Measurements from ENCODE around the gene PJA1.

Gene PJA1

DNA sequence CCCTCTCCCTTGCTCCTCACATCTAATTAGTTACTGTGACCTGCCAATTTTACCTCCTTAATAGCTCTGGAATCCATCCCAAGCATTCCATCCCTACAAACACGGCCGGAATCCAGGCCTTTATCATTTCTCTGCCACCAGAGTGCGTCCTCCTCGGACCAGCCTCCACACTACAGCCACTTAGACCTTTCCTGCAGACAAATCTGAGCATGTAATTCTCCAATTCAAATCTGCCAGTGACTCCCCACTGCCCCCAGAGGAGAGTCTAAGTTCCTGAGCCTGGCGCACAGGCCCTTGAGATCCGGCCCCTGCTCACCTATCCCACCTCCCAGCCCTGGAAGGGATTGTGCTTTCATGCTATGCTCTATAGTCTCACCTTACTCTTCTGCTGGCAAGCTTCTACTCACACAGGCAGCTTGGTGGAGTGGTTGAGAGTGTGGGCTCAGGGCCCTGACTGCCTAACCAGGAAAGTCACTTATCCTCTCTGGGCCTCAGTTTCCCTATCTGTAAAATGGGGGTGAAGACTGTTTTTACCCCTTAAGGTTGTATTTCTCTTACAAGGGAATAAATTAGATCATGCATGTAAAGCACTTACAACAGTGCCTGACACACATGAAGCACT lies 31.2 kb downstream of the PJA1 start:
- Histone ChIP-seq H4K8ac (ENCODE audit: low read length) (peak overlapping the region; percentile 23), H3K4me1 (ENCODE audit: control insufficient read depth, insufficient read depth, low read depth, low read length) (peaks cover 12% of the 10 kb centered on the region), H3K18ac (ENCODE audit: low read depth in 1 of 2, low read length in 2 of 2) (peak overlapping the region in 1 of 2 experiments; percentile 66), H2BK120ac (ENCODE audit: low read depth, low read length) (no peak overlapping the region), H2AFZ (ENCODE audit: low read depth, low read length) (no peak overlapping the region), H3K9ac (ENCODE audit: low read length) (no peak overlapping the region), H2AK5ac (ENCODE audit: low read length, severe bottlenecking) (no peak overlapping the region), H3K27me3 (ENCODE audit: control insufficient read depth in 1 of 2, insufficient read depth in 1 of 2, low read length in 2 of 2) (peaks cover 0 to 74% of the 10 kb centered on the region in 2 experiments), H3K4me3 (ENCODE audit: insufficient read depth in 1 of 2, low read depth in 1 of 2, low read length in 2 of 2) (no peak overlapping the region), H2BK15ac (ENCODE audit: low read depth, poor library complexity, severe bottlenecking) (peak overlapping the region; percentile 23), H3K23ac (ENCODE audit: low read length in 2 of 2) (no peak overlapping the region), H2BK5ac (ENCODE audit: low read depth, low read length, poor library complexity, severe bottlenecking) (no peak overlapping the region), H3K14ac (ENCODE audit: low read length in 2 of 2) (no peak overlapping the region), H2BK12ac (ENCODE audit: low read length in 2 of 2) (peak overlapping the region in 1 of 2 experiments; percentile 10), H3K79me1 (replicated peaks; ENCODE audit: low read length, poor library complexity, severe bottlenecking) (no peaks in the 10 kb centered on the region), H3K36me3 (ENCODE audit: control insufficient read depth in 1 of 2, insufficient read depth in 2 of 2, low read depth in 1 of 2, low read length in 2 of 2) (no peaks in the 10 kb centered on the region), H3K9me3 (ENCODE audit: control insufficient read depth, low read length) (no peaks in the 10 kb centered on the region), H3K27ac (ENCODE audit: low read length, poor library complexity, severe bottlenecking) (no peak overlapping the region), H3K4ac (ENCODE audit: low read depth in 1 of 2, low read length in 2 of 2) (no peak overlapping the region), H3K4me2 (ENCODE audit: low read length, poor library complexity, severe bottlenecking) (no peak overlapping the region), H4K91ac (ENCODE audit: low read length) (peak overlapping the region; percentile 68)
- WGBS = 2% methylated on average over 4 of the region's 6 CpGs
- DNase-seq = peak; percentile 83

DNA sequence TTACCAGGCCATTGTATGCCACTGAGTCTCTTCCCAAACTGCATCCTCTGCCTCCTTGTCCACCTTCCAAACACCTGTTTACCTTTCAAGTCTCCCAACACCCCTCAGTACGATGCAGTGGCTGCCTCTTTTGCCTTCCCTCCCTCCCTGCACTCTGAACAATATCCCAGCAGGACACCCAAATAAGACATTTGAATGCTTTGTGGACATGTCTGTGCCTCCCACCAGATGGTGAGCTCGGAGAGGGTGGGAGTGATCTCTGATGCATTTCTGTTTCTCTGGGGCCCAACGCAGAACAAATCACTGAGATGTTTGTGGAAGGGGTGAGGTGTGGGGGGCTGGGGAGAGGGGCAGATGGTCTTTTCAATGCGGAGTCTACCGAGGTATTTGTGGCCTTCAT lies 33.4 kb downstream of the PJA1 start:
- no peak overlapping the region for H2BK5ac ChIP-seq (ENCODE audit: low read depth, low read length, poor library complexity, severe bottlenecking)
- no peak overlapping the region for H2AK5ac ChIP-seq (ENCODE audit: low read length, severe bottlenecking)
- H2AFZ ChIP-seq (ENCODE audit: low read depth, low read length) = no peak overlapping the region
- H3K4me2 ChIP-seq (ENCODE audit: low read length, poor library complexity, severe bottlenecking) = no peak overlapping the region
- H4K8ac ChIP-seq (ENCODE audit: low read length) = no peak overlapping the region
- no peak overlapping the region for H2BK120ac ChIP-seq (ENCODE audit: low read depth, low read length)
- H3K27ac ChIP-seq (ENCODE audit: low read length, poor library complexity, severe bottlenecking) = no peak overlapping the region
- no peaks in the 10 kb centered on the region for H3K9me3 ChIP-seq (ENCODE audit: control insufficient read depth, low read length)
- H2BK15ac ChIP-seq (ENCODE audit: low read depth, poor library complexity, severe bottlenecking) = no peak overlapping the region
- H3K14ac ChIP-seq (ENCODE audit: low read length in 2 of 2) = no peak overlapping the region
- no peak overlapping the region for H3K9ac ChIP-seq (ENCODE audit: low read length)
- WGBS = 98% methylated on average over 4 of the region's 5 CpGs
- no peak overlapping the region for H3K4ac ChIP-seq (ENCODE audit: low read depth in 1 of 2, low read length in 2 of 2)
- no peaks in the 10 kb centered on the region for H3K36me3 ChIP-seq (ENCODE audit: control insufficient read depth in 1 of 2, insufficient read depth in 2 of 2, low read depth in 1 of 2, low read length in 2 of 2)
- no peak overlapping the region for H3K4me3 ChIP-seq (ENCODE audit: insufficient read depth in 1 of 2, low read depth in 1 of 2, low read length in 2 of 2)
- H3K27me3 ChIP-seq (ENCODE audit: control insufficient read depth in 1 of 2, insufficient read depth in 1 of 2, low read length in 2 of 2) = peaks cover 0 to 81% of the 10 kb centered on the region in 2 experiments
- H3K79me1 ChIP-seq (replicated peaks; ENCODE audit: low read length, poor library complexity, severe bottlenecking) = no peaks in the 10 kb centered on the region
- no peak overlapping the region for H3K23ac ChIP-seq (ENCODE audit: low read length in 2 of 2)
- H4K91ac ChIP-seq (ENCODE audit: low read length) = no peak overlapping the region
- peak overlapping the region in 1 of 2 experiments; percentile 0 for H3K18ac ChIP-seq (ENCODE audit: low read depth in 1 of 2, low read length in 2 of 2)
- peaks cover 11% of the 10 kb centered on the region for H3K4me1 ChIP-seq (ENCODE audit: control insufficient read depth, insufficient read depth, low read depth, low read length)
- no peak overlapping the region for H2BK12ac ChIP-seq (ENCODE audit: low read length in 2 of 2)
- DNase-seq = no peak

DNA sequence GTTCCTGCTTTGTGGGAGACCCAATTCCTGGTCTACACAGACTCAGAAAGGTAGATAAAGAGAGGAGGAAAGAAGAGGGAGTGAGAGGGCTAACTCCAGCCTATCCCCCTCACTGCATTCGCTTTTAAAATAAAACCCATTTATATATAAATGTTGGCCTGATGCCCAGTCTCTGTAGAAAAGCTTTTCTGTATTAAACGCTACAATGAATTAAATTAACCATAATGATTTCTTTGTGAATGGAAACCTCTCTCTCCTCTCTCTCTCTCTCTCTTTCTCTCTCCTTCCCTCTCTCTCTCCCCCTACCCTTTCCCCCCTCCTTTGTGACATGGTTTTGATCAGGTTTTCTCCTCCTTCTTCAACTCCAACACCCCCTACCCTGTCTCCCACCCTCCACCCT lies 34.8 kb downstream of the PJA1 start:
- Histone ChIP-seq H3K27ac (ENCODE audit: low read length, poor library complexity, severe bottlenecking) (no peak overlapping the region), H3K4ac (ENCODE audit: low read depth in 1 of 2, low read length in 2 of 2) (no peak overlapping the region), H2BK5ac (ENCODE audit: low read depth, low read length, poor library complexity, severe bottlenecking) (no peak overlapping the region), H3K4me3 (ENCODE audit: insufficient read depth in 1 of 2, low read depth in 1 of 2, low read length in 2 of 2) (no peak overlapping the region), H3K14ac (ENCODE audit: low read length in 2 of 2) (no peak overlapping the region), H3K4me1 (ENCODE audit: control insufficient read depth, insufficient read depth, low read depth, low read length) (peaks cover 6% of the 10 kb centered on the region), H3K79me1 (replicated peaks; ENCODE audit: low read length, poor library complexity, severe bottlenecking) (no peaks in the 10 kb centered on the region), H3K9me3 (ENCODE audit: control insufficient read depth, low read length) (no peaks in the 10 kb centered on the region), H3K9ac (ENCODE audit: low read length) (no peak overlapping the region), H4K91ac (ENCODE audit: low read length) (no peak overlapping the region), H3K23ac (ENCODE audit: low read length in 2 of 2) (no peak overlapping the region), H2BK12ac (ENCODE audit: low read length in 2 of 2) (no peak overlapping the region), H3K36me3 (ENCODE audit: control insufficient read depth in 1 of 2, insufficient read depth in 2 of 2, low read depth in 1 of 2, low read length in 2 of 2) (no peaks in the 10 kb centered on the region), H2AFZ (ENCODE audit: low read depth, low read length) (no peak overlapping the region), H3K18ac (ENCODE audit: low read depth in 1 of 2, low read length in 2 of 2) (no peak overlapping the region), H3K27me3 (ENCODE audit: control insufficient read depth in 1 of 2, insufficient read depth in 1 of 2, low read length in 2 of 2) (peaks cover 0 to 83% of the 10 kb centered on the region in 2 experiments), H2AK5ac (ENCODE audit: low read length, severe bottlenecking) (no peak overlapping the region), H2BK120ac (ENCODE audit: low read depth, low read length) (no peak overlapping the region), H4K8ac (ENCODE audit: low read length) (no peak overlapping the region), H2BK15ac (ENCODE audit: low read depth, poor library complexity, severe bottlenecking) (no peak overlapping the region), H3K4me2 (ENCODE audit: low read length, poor library complexity, severe bottlenecking) (no peak overlapping the region)
- WGBS = 93% methylated on average over 1 of the region's 2 CpGs
- DNase-seq = no peak

DNA sequence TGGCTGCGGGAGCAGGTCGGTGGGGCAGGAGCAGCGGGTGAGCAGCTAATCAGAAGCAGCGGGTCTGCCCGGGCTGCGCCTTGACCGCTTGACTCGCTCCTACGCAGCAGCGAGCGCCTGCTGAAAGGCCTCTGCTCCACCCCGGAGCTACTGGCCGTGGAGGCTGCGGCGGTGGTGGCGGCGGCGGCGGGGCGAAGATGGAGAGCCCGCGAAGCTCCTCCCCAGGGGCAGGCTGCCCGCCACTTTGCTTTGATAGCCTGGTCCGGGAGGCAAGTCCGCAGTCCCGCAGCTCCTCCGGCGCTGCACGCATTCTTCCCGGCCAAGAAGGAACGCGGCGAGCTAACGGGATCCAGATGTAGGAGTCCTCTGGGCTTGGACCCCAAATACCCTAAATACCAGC lies 36.7 kb downstream of the PJA1 start:
- DNase-seq = peak; percentile 36
- Histone ChIP-seq H3K23ac (ENCODE audit: low read length in 2 of 2) (no peak overlapping the region), H3K18ac (ENCODE audit: low read depth in 1 of 2, low read length in 2 of 2) (peak overlapping the region; percentile 14 to 52), H2BK15ac (ENCODE audit: low read depth, poor library complexity, severe bottlenecking) (no peak overlapping the region), H2BK120ac (ENCODE audit: low read depth, low read length) (peak overlapping the region; percentile 61), H2BK5ac (ENCODE audit: low read depth, low read length, poor library complexity, severe bottlenecking) (no peak overlapping the region), H4K91ac (ENCODE audit: low read length) (peak overlapping the region; percentile 75), H3K9me3 (ENCODE audit: control insufficient read depth, low read length) (no peaks in the 10 kb centered on the region), H3K4ac (ENCODE audit: low read depth in 1 of 2, low read length in 2 of 2) (no peak overlapping the region), H4K8ac (ENCODE audit: low read length) (peak overlapping the region; percentile 85), H3K4me3 (ENCODE audit: insufficient read depth in 1 of 2, low read depth in 1 of 2, low read length in 2 of 2) (peak overlapping the region; percentile 32 to 43), H3K27me3 (ENCODE audit: control insufficient read depth in 1 of 2, insufficient read depth in 1 of 2, low read length in 2 of 2) (peaks cover 0 to 85% of the 10 kb centered on the region in 2 experiments), H3K9ac (ENCODE audit: low read length) (peak overlapping the region; percentile 41), H2AK5ac (ENCODE audit: low read length, severe bottlenecking) (no peak overlapping the region), H2BK12ac (ENCODE audit: low read length in 2 of 2) (peak overlapping the region; percentile 23 to 48), H3K14ac (ENCODE audit: low read length in 2 of 2) (peak overlapping the region in 1 of 2 experiments; percentile 68), H3K4me1 (ENCODE audit: control insufficient read depth, insufficient read depth, low read depth, low read length) (peaks cover 8% of the 10 kb centered on the region), H3K79me1 (replicated peaks; ENCODE audit: low read length, poor library complexity, severe bottlenecking) (no peaks in the 10 kb centered on the region), H3K4me2 (ENCODE audit: low read length, poor library complexity, severe bottlenecking) (peak overlapping the region; percentile 74), H3K27ac (ENCODE audit: low read length, poor library complexity, severe bottlenecking) (no peak overlapping the region), H2AFZ (ENCODE audit: low read depth, low read length) (peak overlapping the region; percentile 42), H3K36me3 (ENCODE audit: control insufficient read depth in 1 of 2, insufficient read depth in 2 of 2, low read depth in 1 of 2, low read length in 2 of 2) (no peaks in the 10 kb centered on the region)
- 1% methylated on average over 23 of the region's 34 CpGs for WGBS
